ENCODE measurements around the gene ZHX3. TPM values are rescaled to one million over a fixed set of nuclear protein-coding genes. Genes with fewer than 3 reads are reported as not detected.
A peak's percentile ranks its signal among the peaks of the same experiment; 100 is the strongest.

Gene ZHX3
- total and polyA plus RNA-seq, 2 of the 13 experiments (the other 11 are each of a cell fraction or from before 2014, with no cell fraction given), result 8.4 to 11.7 TPM

GRCh38 chr20:41135187-41135887 lies 182.2 kb downstream of the ZHX3 start (continued):
- TF ChIP-seq ZNF772 (CRISPR knock-in tag; IDR thresholded peaks at IDR 0.05), result peak; percentile 91
- no peak for TF ChIP-seq ZNF503 (CRISPR knock-in tag; IDR thresholded peaks at IDR 0.05)
- TF ChIP-seq HOXA9 (CRISPR knock-in tag; IDR thresholded peaks at IDR 0.05; ENCODE audit: borderline replicate concordance), result no peak
- TF ChIP-seq HIVEP1 (CRISPR knock-in tag; IDR thresholded peaks at IDR 0.05), result peak; percentile 43; the same call in 1 of the 2 replicates
- TF ChIP-seq HCFC1 (IDR thresholded peaks at IDR 0.05; ENCODE audit: low read depth, low read length), result no peak
- TF ChIP-seq, protein P1, sequence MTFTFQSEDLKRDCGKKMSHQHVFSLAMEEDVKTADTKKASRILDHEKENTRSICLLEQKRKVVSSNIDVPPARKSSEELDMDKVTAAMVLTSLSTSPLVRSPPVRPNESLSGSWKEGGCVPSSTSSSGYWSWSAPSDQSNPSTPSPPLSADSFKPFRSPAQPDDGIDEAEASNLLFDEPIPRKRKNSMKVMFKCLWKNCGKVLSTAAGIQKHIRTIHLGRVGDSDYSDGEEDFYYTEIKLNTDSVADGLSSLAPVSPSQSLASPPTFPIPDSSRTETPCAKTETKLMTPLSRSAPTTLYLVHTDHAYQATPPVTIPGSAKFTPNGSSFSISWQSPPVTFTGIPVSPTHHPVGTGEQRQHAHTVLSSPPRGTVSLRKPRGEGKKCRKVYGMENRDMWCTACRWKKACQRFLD (CRISPR knock-in tag; IDR thresholded peaks at IDR 0.05; ENCODE audit: borderline replicate concordance), result no peak
- TF ChIP-seq RAD51 (IDR thresholded peaks at IDR 0.05; ENCODE audit: borderline replicate concordance), result no peak
- no peak; the same call in 1 of the 2 replicates for TF ChIP-seq ZNF335 (CRISPR knock-in tag; IDR thresholded peaks at IDR 0.05)
- no peak; the same call in 1 of the 2 replicates for TF ChIP-seq HHEX (CRISPR knock-in tag; IDR thresholded peaks at IDR 0.05)
- no peak for TF ChIP-seq ZNF746 (CRISPR knock-in tag; IDR thresholded peaks at IDR 0.05)
- no peak for TF ChIP-seq ZFP36 (IDR thresholded peaks at IDR 0.05; ENCODE audit: borderline replicate concordance, low read depth, low read length, partially characterized antibody)
- no peak for TF ChIP-seq KDM5A (IDR thresholded peaks at IDR 0.05; ENCODE audit: borderline replicate concordance, low read length)
- TF ChIP-seq, protein P2, sequence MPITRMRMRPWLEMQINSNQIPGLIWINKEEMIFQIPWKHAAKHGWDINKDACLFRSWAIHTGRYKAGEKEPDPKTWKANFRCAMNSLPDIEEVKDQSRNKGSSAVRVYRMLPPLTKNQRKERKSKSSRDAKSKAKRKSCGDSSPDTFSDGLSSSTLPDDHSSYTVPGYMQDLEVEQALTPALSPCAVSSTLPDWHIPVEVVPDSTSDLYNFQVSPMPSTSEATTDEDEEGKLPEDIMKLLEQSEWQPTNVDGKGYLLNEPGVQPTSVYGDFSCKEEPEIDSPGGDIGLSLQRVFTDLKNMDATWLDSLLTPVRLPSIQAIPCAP (CRISPR knock-in tag; IDR thresholded peaks at IDR 0.05; ENCODE audit: low read depth), result no peak
- 0 out of 2 replicates have a peak, but pooled peaks have one; percentile 54 for TF ChIP-seq SPEN (CRISPR knock-in tag; IDR thresholded peaks at IDR 0.05; ENCODE audit: low read depth)
- no peak for TF ChIP-seq ZNF10 (CRISPR knock-in tag; IDR thresholded peaks at IDR 0.05; ENCODE audit: borderline replicate concordance, low read depth)
- no peak for TF ChIP-seq ZNF724P (CRISPR knock-in tag; IDR thresholded peaks at IDR 0.05; ENCODE audit: borderline replicate concordance)
- TF ChIP-seq ZNF513 (CRISPR knock-in tag; conservative IDR thresholded peaks at IDR 0.05), result no peak
- TF ChIP-seq ZNF7 (CRISPR knock-in tag; IDR thresholded peaks at IDR 0.05), result no peak
- TF ChIP-seq ZNF562 (CRISPR knock-in tag; IDR thresholded peaks at IDR 0.05; ENCODE audit: borderline replicate concordance), result no peak
- no peak for TF ChIP-seq SMAD1 (CRISPR knock-in tag; IDR thresholded peaks at IDR 0.05; ENCODE audit: borderline replicate concordance, low read depth)
- TF ChIP-seq SP2 (CRISPR knock-in tag; IDR thresholded peaks at IDR 0.05), result 0 out of 2 replicates have a peak, but pooled peaks have one; percentile 45
- no peak for TF ChIP-seq RFX5 (IDR thresholded peaks at IDR 0.05; ENCODE audit: low read depth, low read length)
- no peak; the same call in 1 of the 2 replicates for TF ChIP-seq ATAD3A (CRISPR knock-in tag; IDR thresholded peaks at IDR 0.05)
- TF ChIP-seq PHF21A (CRISPR knock-in tag; IDR thresholded peaks at IDR 0.05), result no peak
- TF ChIP-seq ZNF652 (CRISPR knock-in tag; IDR thresholded peaks at IDR 0.05; ENCODE audit: borderline replicate concordance, low read depth), result no peak; the same call in 1 of the 2 replicates
